ENCODE data around the gene POLR2M. TPM values are rescaled to one million over a fixed set of nuclear protein-coding genes. Genes with fewer than 3 reads are reported as not detected.

Gene POLR2M
- total and polyA plus RNA-seq, 10 of the 15 experiments (the other 5 are each of a cell fraction or from before 2014, with no cell fraction given), result 5.8 to 364 (median 23.7) TPM

DNA sequence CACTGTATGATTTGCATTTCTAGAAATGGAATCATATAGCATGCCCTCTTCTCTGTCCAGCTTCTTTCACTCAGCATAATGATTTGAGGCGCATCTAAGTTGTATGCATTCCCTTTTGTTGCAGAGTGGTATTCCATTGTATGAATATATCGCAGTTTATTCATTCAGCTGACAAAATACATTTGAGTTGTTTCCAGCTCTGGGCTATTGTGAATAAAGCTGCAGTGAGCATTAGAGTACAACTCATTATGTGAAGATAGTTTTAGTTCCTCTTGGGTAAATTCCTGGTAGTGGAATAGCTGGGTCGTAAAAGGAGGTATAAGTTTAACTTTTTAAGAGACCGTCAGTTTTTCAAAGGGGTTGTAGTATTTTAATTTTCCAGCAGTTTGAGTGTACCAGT is 38.5 kb upstream of the POLR2M start (continued):
- no peak for TF ChIP-seq POU2F2 (IDR thresholded peaks at IDR 0.05; ENCODE audit: borderline replicate concordance, low read depth, low read length)

DNA sequence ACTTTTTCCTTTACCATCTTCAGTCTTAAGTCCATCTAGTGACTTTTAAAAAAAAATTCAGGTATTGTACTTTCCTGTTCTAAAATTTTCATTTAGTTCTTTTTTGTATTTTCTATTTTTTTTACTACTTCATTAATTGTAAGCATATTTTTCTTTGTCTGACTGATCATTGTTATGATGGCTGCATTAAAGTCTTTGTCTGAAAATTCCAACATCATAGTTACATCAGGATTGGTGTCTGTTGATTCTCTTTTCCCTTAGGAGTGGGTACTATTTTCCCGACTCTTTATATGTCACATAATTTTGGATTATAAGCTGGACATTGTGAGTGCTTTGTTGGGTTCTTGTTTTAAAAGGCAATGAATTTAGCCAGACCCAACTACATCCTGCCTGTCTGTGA is 34.9 kb upstream of the POLR2M start:
- H3K9me3 ChIP-seq (replicated peaks; ENCODE audit: control insufficient read depth, insufficient read depth, low read length), result no peaks in the 10 kb centered on the region
- H3K36me3 ChIP-seq (ENCODE audit: control insufficient read depth in 2 of 2, insufficient read depth in 2 of 2, low read length in 1 of 2), result no peaks in the 10 kb centered on the region
- no peak overlapping the region for H2AFZ ChIP-seq (ENCODE audit: control insufficient read depth, low read depth, low read length)
- H3K4me2 ChIP-seq (ENCODE audit: control insufficient read depth, insufficient read depth), result no peak overlapping the region
- H3K9ac ChIP-seq (ENCODE audit: control insufficient read depth, insufficient read depth, low read length), result no peak overlapping the region
- WGBS (ENCODE audit: insufficient coverage, insufficient replicate concordance, low lambda C conversion rate, missing lambda C conversion rate), result 0% methylated on average over 1 of the region's 1 CpG
- TF ChIP-seq MTA2 (IDR thresholded peaks at IDR 0.05; ENCODE audit: low read depth) (no peak), MTA3 (IDR thresholded peaks at IDR 0.05; ENCODE audit: borderline replicate concordance, low read length) (no peak)
- TF ChIP-seq, protein P1, sequence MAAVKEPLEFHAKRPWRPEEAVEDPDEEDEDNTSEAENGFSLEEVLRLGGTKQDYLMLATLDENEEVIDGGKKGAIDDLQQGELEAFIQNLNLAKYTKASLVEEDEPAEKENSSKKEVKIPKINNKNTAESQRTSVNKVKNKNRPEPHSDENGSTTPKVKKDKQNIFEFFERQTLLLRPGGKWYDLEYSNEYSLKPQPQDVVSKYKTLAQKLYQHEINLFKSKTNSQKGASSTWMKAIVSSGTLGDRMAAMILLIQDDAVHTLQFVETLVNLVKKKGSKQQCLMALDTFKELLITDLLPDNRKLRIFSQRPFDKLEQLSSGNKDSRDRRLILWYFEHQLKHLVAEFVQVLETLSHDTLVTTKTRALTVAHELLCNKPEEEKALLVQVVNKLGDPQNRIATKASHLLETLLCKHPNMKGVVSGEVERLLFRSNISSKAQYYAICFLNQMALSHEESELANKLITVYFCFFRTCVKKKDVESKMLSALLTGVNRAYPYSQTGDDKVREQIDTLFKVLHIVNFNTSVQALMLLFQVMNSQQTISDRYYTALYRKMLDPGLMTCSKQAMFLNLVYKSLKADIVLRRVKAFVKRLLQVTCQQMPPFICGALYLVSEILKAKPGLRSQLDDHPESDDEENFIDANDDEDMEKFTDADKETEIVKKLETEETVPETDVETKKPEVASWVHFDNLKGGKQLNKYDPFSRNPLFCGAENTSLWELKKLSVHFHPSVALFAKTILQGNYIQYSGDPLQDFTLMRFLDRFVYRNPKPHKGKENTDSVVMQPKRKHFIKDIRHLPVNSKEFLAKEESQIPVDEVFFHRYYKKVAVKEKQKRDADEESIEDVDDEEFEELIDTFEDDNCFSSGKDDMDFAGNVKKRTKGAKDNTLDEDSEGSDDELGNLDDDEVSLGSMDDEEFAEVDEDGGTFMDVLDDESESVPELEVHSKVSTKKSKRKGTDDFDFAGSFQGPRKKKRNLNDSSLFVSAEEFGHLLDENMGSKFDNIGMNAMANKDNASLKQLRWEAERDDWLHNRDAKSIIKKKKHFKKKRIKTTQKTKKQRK (IDR thresholded peaks at IDR 0.05; ENCODE audit: low read depth, low read length), result no peak
- ATAC-seq, result no peak
- CTCF ChIA-PET, result interaction anchor here (1.2 kb wide), 1 partner anchor 29 kb away, joined by 3 read pairs; no protein-coding TSS in a partner anchor
- no peaks in the 10 kb centered on the region for H3K79me2 ChIP-seq (ENCODE audit: control insufficient read depth, insufficient read depth, low read length)
- H3K27ac ChIP-seq (ENCODE audit: control insufficient read depth, insufficient read depth), result no peak overlapping the region
- SMC1A ChIA-PET (ENCODE audit: uncharacterized antibody, unreplicated experiment), result no interaction called here
- H4K20me1 ChIP-seq (ENCODE audit: control insufficient read depth, insufficient read depth), result no peaks in the 10 kb centered on the region
- POLR2A ChIA-PET, result no interaction called here
- FAIRE-seq, result no peak
- no peak overlapping the region for H3K4me3 ChIP-seq
- H3K4me1 ChIP-seq (ENCODE audit: control insufficient read depth, insufficient read depth, low read length), result no peaks in the 10 kb centered on the region
- intact Hi-C loops (cut with micrococcal nuclease; ENCODE audit: unreplicated experiment) (no loop called here), in situ Hi-C loops (cut with MboI) (no loop called here)
- peaks cover 0 to 3% of the 10 kb centered on the region in 2 experiments; a peak in 1 of 4 replicates for H3K27me3 ChIP-seq (replicated peaks in 1 of 2; ENCODE audit: control insufficient read depth in 2 of 2, insufficient read depth in 2 of 2, low read length in 1 of 2)
- RAD21 ChIA-PET (ENCODE audit: unreplicated experiment), result no interaction called here
- BruUV-seq (replicated peaks), result no TSS peak
- DNase-seq (ENCODE audit: low read depth, low spot score), result no peak
